Ascending aorta (tissue), 2 donors: ENCODE data around the gene PCDH9. TPM values are rescaled to one million over a fixed set of nuclear protein-coding genes. Genes with fewer than 3 reads are reported as not detected.

Experiments
- DNase-seq, 2 donors: peaks; one replicate each; pipeline ENCODE4 v3.0.0-alpha.2; 2019; ENCODE audit warnings: low spot score in 2 of 2
- H3K27ac ChIP-seq, 2 donors: fragments of 200-600 bp; sonication (generic); one replicate each; pipeline ENCODE4 v1.5.1; 2016 to 2017; ENCODE audit warnings: mild to moderate bottlenecking in 1 of 2
- H3K27me3 ChIP-seq: fragments of 200-600 bp; sonication (generic); one replicate; pipeline ENCODE4 v1.5.1; 2017
- H3K36me3 ChIP-seq, 2 donors: fragments of 200-600 bp; sonication (generic); one replicate each; pipeline ENCODE4 v1.5.1; 2016
- H3K4me1 ChIP-seq, 2 donors: fragments of 200-600 bp; sonication (generic); one replicate each; pipeline ENCODE4 v1.5.1; 2016 to 2017; ENCODE audit warnings: mild to moderate bottlenecking in 1 of 2
- H3K4me3 ChIP-seq, 2 donors: fragments of 200-600 bp; sonication (generic); one replicate each; pipeline ENCODE4 v1.5.1; 2016 to 2017; ENCODE audit warnings: mild to moderate bottlenecking in 1 of 2
- H3K9me3 ChIP-seq, 2 donors: fragments of 200-600 bp; sonication (generic); one replicate each; pipeline ENCODE4 v1.5.1; 2016
- CTCF ChIP-seq, 3 experiments: fragments of 200-600 bp in 2 of 3; fragments of 450-650 bp in 1 of 3; sonication (generic) in 2 of 3; IDR thresholded peaks; one replicate each; pipeline ENCODE4 v1.5.1; 2016 to 2019; ENCODE audit warnings: antibody characterized with exemption in 3 of 3, mild to moderate bottlenecking in 1 of 3, moderate library complexity in 1 of 3
- intact Hi-C: fragments of 100-400 bp; cut with DNase I; formaldehyde crosslinking; loops from one replicate; pipeline ENCODE4 v1.15.1; 2023
- total RNA-seq: library from RNA; depleted of rRNA; stranded (reverse); fragments of >200 nt; gene quantifications from one replicate; pipeline ENCODE4 v1.1.0, GENCODE V29; 2016

The PCDH9 gene
- total RNA-seq, 1 donor from 2014 or later = 3.6 TPM

GRCh38 chr13:66560189-66560588 lies 669.9 kb downstream of the PCDH9 start:
- H3K9me3 ChIP-seq = no peaks in the 10 kb centered on the region
- no peak for DNase-seq
- no peaks in the 10 kb centered on the region for H3K36me3 ChIP-seq
- no peak overlapping the region for H3K4me3 ChIP-seq
- intact Hi-C loops = no loop called here
- no peaks in the 10 kb centered on the region for H3K27me3 ChIP-seq
- no peaks in the 10 kb centered on the region for H3K4me1 ChIP-seq
- no peak for TF ChIP-seq CTCF (IDR thresholded peaks at IDR 0.05)
- no peak overlapping the region for H3K27ac ChIP-seq

GRCh38 chr13:66559093-66559492 lies 671.0 kb downstream of the PCDH9 start:
- DNase-seq = no peak
- no peak for TF ChIP-seq CTCF (IDR thresholded peaks at IDR 0.05)
- no peaks in the 10 kb centered on the region for H3K9me3 ChIP-seq
- no peak overlapping the region for H3K27ac ChIP-seq
- no peak overlapping the region for H3K4me3 ChIP-seq
- no peaks in the 10 kb centered on the region for H3K4me1 ChIP-seq
- no peaks in the 10 kb centered on the region for H3K27me3 ChIP-seq
- intact Hi-C loops = no loop called here
- no peaks in the 10 kb centered on the region for H3K36me3 ChIP-seq

- Histone ChIP-seq H3K4me1 (no peaks in the 10 kb centered on the region), H3K9me3 (no peaks in the 10 kb centered on the region), H3K27me3 (no peaks in the 10 kb centered on the region), H3K27ac (no peak overlapping the region), H3K4me3 (no peak overlapping the region), H3K36me3 (no peaks in the 10 kb centered on the region)
- DNase-seq = no peak
- intact Hi-C loops = no loop called here
- no peak for TF ChIP-seq CTCF (IDR thresholded peaks at IDR 0.05)
These were observed 671.6 kb downstream of the PCDH9 start for GRCh38 chr13:66558506-66558905.

GRCh38 chr13:66557357-66557756 lies 672.8 kb downstream of the PCDH9 start:
- Histone ChIP-seq H3K4me1 (no peaks in the 10 kb centered on the region), H3K4me3 (no peak overlapping the region), H3K36me3 (no peaks in the 10 kb centered on the region), H3K9me3 (no peaks in the 10 kb centered on the region), H3K27me3 (no peaks in the 10 kb centered on the region), H3K27ac (no peak overlapping the region)
- intact Hi-C loops = no loop called here
- no peak for DNase-seq
- no peak for TF ChIP-seq CTCF (IDR thresholded peaks at IDR 0.05)

GRCh38 chr13:66556306-66556705 lies 673.8 kb downstream of the PCDH9 start:
- DNase-seq = no peak
- H3K9me3 ChIP-seq = no peaks in the 10 kb centered on the region
- no peak for TF ChIP-seq CTCF (IDR thresholded peaks at IDR 0.05)
- H3K27me3 ChIP-seq = no peaks in the 10 kb centered on the region
- H3K36me3 ChIP-seq = no peaks in the 10 kb centered on the region
- no peak overlapping the region for H3K4me3 ChIP-seq
- H3K4me1 ChIP-seq = no peaks in the 10 kb centered on the region
- no peak overlapping the region for H3K27ac ChIP-seq
- intact Hi-C loops = no loop called here

- DNase-seq = no peak
- Histone ChIP-seq H3K4me3 (no peak overlapping the region), H3K27ac (no peak overlapping the region), H3K4me1 (no peaks in the 10 kb centered on the region), H3K36me3 (no peaks in the 10 kb centered on the region), H3K27me3 (no peaks in the 10 kb centered on the region), H3K9me3 (no peaks in the 10 kb centered on the region)
- intact Hi-C loops = no loop called here
- no peak for TF ChIP-seq CTCF (IDR thresholded peaks at IDR 0.05)
These were observed 676.7 kb downstream of the PCDH9 start for GRCh38 chr13:66553391-66553790.
